Erythroblast (primary cell): ENCODE measurements around the gene PILRA.
"Not testable (repeated sequence)": the region's sequence is repeated elsewhere in the genome, so short reads cannot be mapped to it uniquely, and the experiment has no call there.

ENCODE experiments used
- GATA1 ChIP-seq: IDR thresholded peaks from 2 replicates; pipeline ENCODE4 v1.6.1; 2011; ENCODE audit warnings: low read depth, mild to moderate bottlenecking, control low read depth, low read length, moderate library complexity
- POLR2A ChIP-seq: IDR thresholded peaks from 2 replicates; pipeline ENCODE4 v1.6.1; 2011; ENCODE audit warnings: mild to moderate bottlenecking, low read length

GRCh38 chr7:100326914-100327313 lies 46.4 kb upstream of the PILRA start:
- not testable (repeated sequence) for TF ChIP-seq POLR2A, GATA1
